Kasumi-1 (cell line): ENCODE measurements around the gene MTHFD2L.
"Not testable (repeated sequence)": the region's sequence is repeated elsewhere in the genome, so short reads cannot be mapped to it uniquely, and the experiment has no call there.

Experiments used
- DNase-seq, 2 experiments: peaks; one replicate each; lab custom pipeline; 2025; lab: John Stamatoyannopoulos, UW

Gene MTHFD2L

GRCh38 chr4:74335341-74336021 lies 177.6 kb downstream of the MTHFD2L start:
- DNase-seq: no peak

GRCh38 chr4:74338792-74339333 lies 180.9 kb downstream of the MTHFD2L start:
- no peak for DNase-seq

- no peak for DNase-seq
These were observed 181.6 kb downstream of the MTHFD2L start for GRCh38 chr4:74339501-74339900.

- DNase-seq: not testable (repeated sequence)
These were observed 182.5 kb downstream of the MTHFD2L start for GRCh38 chr4:74340421-74340820.

GRCh38 chr4:74344031-74344430 lies 186.1 kb downstream of the MTHFD2L start:
- DNase-seq: no peak
